ENCODE measurements around the gene NUP35.
"Not testable (repeated sequence)": the region's sequence is repeated elsewhere in the genome, so short reads cannot be mapped to it uniquely, and the experiment has no call there.

Gene NUP35

GRCh38 chr2:183134016-183134415 lies 9.8 kb downstream of the NUP35 start:
- no peak for DNase-seq (ENCODE audit: low read depth)

GRCh38 chr2:183148955-183149354 lies 24.7 kb downstream of the NUP35 start:
- DNase-seq (ENCODE audit: low read depth), result no peak

GRCh38 chr2:183149489-183149888 lies 25.2 kb downstream of the NUP35 start:
- no peak for DNase-seq (ENCODE audit: low read depth)

GRCh38 chr2:183152280-183152679 lies 28.0 kb downstream of the NUP35 start:
- not testable (repeated sequence) for DNase-seq (ENCODE audit: low read depth)

- DNase-seq (ENCODE audit: low read depth), result no peak
Observed at GRCh38 chr2:183153967-183154366, 29.7 kb downstream of the NUP35 start.

GRCh38 chr2:183154772-183155171 lies 30.5 kb downstream of the NUP35 start:
- not testable (repeated sequence) for DNase-seq (ENCODE audit: low read depth)

GRCh38 chr2:183157131-183157530 lies 32.9 kb downstream of the NUP35 start:
- no peak for DNase-seq (ENCODE audit: low read depth)

- DNase-seq (ENCODE audit: low read depth), result no peak
Observed at GRCh38 chr2:183162362-183162761, 38.1 kb downstream of the NUP35 start.

GRCh38 chr2:183163821-183164649 lies 39.8 kb downstream of the NUP35 start:
- DNase-seq (ENCODE audit: low read depth), result no peak

GRCh38 chr2:183164650-183165015 lies 40.4 kb downstream of the NUP35 start:
- no peak for DNase-seq (ENCODE audit: low read depth)

- DNase-seq (ENCODE audit: low read depth), result no peak
Observed at GRCh38 chr2:183166210-183166609, 42.0 kb downstream of the NUP35 start.

- DNase-seq (ENCODE audit: low read depth), result not testable (repeated sequence)
Observed at GRCh38 chr2:183166976-183167375, 42.7 kb downstream of the NUP35 start.

- no peak for DNase-seq (ENCODE audit: low read depth)
Observed at GRCh38 chr2:183172220-183172887, 48.1 kb downstream of the NUP35 start.

- no peak for DNase-seq (ENCODE audit: low read depth)
Observed at GRCh38 chr2:183179156-183179555, 54.9 kb downstream of the NUP35 start.

GRCh38 chr2:183185534-183185933 lies 61.3 kb downstream of the NUP35 start:
- no peak for DNase-seq (ENCODE audit: low read depth)

- no peak for DNase-seq (ENCODE audit: low read depth)
Observed at GRCh38 chr2:183186296-183186695, 62.1 kb downstream of the NUP35 start.

- no peak for DNase-seq (ENCODE audit: low read depth)
Observed at GRCh38 chr2:183186766-183187165, 62.5 kb downstream of the NUP35 start.

- DNase-seq (ENCODE audit: low read depth), result no peak
Observed at GRCh38 chr2:183192343-183192742, 68.1 kb downstream of the NUP35 start.

GRCh38 chr2:183193904-183194303 lies 69.7 kb downstream of the NUP35 start:
- DNase-seq (ENCODE audit: low read depth), result no peak

- no peak for DNase-seq (ENCODE audit: low read depth)
Observed at GRCh38 chr2:183195397-183195796, 71.2 kb downstream of the NUP35 start.

GRCh38 chr2:183195998-183196409 lies 71.8 kb downstream of the NUP35 start:
- no peak for DNase-seq (ENCODE audit: low read depth)

GRCh38 chr2:183204397-183204796 lies 80.2 kb downstream of the NUP35 start:
- DNase-seq (ENCODE audit: low read depth), result no peak

- DNase-seq (ENCODE audit: low read depth), result no peak
Observed at GRCh38 chr2:183207110-183207509, 82.9 kb downstream of the NUP35 start.
